ENCODE results near the gene GDAP1L1.

GDAP1L1 gene

GRCh38 chr20:44215125-44215524, 32.0 kb upstream of the GDAP1L1 start:
- Histone ChIP-seq H3K36me3 (ENCODE audit: control insufficient read depth in 1 of 2, insufficient read depth in 2 of 2, low read length in 2 of 2) (no peaks in the 10 kb centered on the region), H3K79me1 (ENCODE audit: low read length) (peaks cover 7% of the 10 kb centered on the region), H4K12ac (ENCODE audit: low read depth, low read length) (no peak overlapping the region), H3K4me3 (ENCODE audit: low read depth, low read length) (no peak overlapping the region), H3K79me2 (ENCODE audit: control insufficient read depth, insufficient read depth, low read length, poor library complexity) (peaks cover 4% of the 10 kb centered on the region), H2AK5ac (ENCODE audit: low read length) (no peak overlapping the region), H2AFZ (ENCODE audit: insufficient read depth, low read length, poor library complexity) (no peak overlapping the region), H3K18ac (ENCODE audit: low read length) (no peak overlapping the region), H3K23ac (ENCODE audit: low read length) (no peak overlapping the region), H2BK5ac (ENCODE audit: low read depth, low read length, poor library complexity) (no peak overlapping the region), H3K9me3 (ENCODE audit: insufficient read depth, low read depth, low read length) (no peaks in the 10 kb centered on the region), H3K4me1 (ENCODE audit: control insufficient read depth in 1 of 2, insufficient read depth in 2 of 2, low read length in 2 of 2) (peaks cover 3% of the 10 kb centered on the region in 2 experiments), H3K14ac (ENCODE audit: low read length) (no peak overlapping the region), H3K27me3 (ENCODE audit: insufficient read depth, low read length) (no peaks in the 10 kb centered on the region), H3K4ac (ENCODE audit: low read depth, low read length) (no peak overlapping the region), H2BK12ac (ENCODE audit: low read length) (no peak overlapping the region), H3K9ac (ENCODE audit: low read length) (no peak overlapping the region), H3K27ac (ENCODE audit: low read depth, low read length) (no peak overlapping the region), H2BK120ac (ENCODE audit: insufficient read depth, low read length, poor library complexity) (no peak overlapping the region), H4K91ac (ENCODE audit: low read depth, low read length) (no peak overlapping the region), H4K8ac (ENCODE audit: low read depth, low read length) (no peak overlapping the region), H3K4me2 (ENCODE audit: low read length) (no peak overlapping the region)
- DNase-seq, result peak; percentile 43 to 64
- WGBS (ENCODE audit: extremely low coverage, insufficient coverage, insufficient read length), result no CpG with 5 or more reads among the region's 7 CpGs

- no peak overlapping the region for H3K4ac ChIP-seq (ENCODE audit: low read depth, low read length)
- H4K8ac ChIP-seq (ENCODE audit: low read depth, low read length), result no peak overlapping the region
- H4K12ac ChIP-seq (ENCODE audit: low read depth, low read length), result no peak overlapping the region
- H3K79me2 ChIP-seq (ENCODE audit: control insufficient read depth, insufficient read depth, low read length, poor library complexity), result no peaks in the 10 kb centered on the region
- no peak overlapping the region for H3K23ac ChIP-seq (ENCODE audit: low read length)
- no peak overlapping the region for H3K4me3 ChIP-seq (ENCODE audit: low read depth, low read length)
- H2BK120ac ChIP-seq (ENCODE audit: insufficient read depth, low read length, poor library complexity), result no peak overlapping the region
- H3K36me3 ChIP-seq (ENCODE audit: control insufficient read depth in 1 of 2, insufficient read depth in 2 of 2, low read length in 2 of 2), result no peaks in the 10 kb centered on the region
- H4K91ac ChIP-seq (ENCODE audit: low read depth, low read length), result no peak overlapping the region
- no peaks in the 10 kb centered on the region for H3K27me3 ChIP-seq (ENCODE audit: insufficient read depth, low read length)
- H2AFZ ChIP-seq (ENCODE audit: insufficient read depth, low read length, poor library complexity), result no peak overlapping the region
- no peaks in the 10 kb centered on the region for H3K79me1 ChIP-seq (ENCODE audit: low read length)
- no peak overlapping the region for H2AK5ac ChIP-seq (ENCODE audit: low read length)
- peak; percentile 56 to 76 for DNase-seq
- H3K4me1 ChIP-seq (ENCODE audit: control insufficient read depth in 1 of 2, insufficient read depth in 2 of 2, low read length in 2 of 2), result no peaks in the 10 kb centered on the region
- no peak overlapping the region for H3K4me2 ChIP-seq (ENCODE audit: low read length)
- no peak overlapping the region for H3K9ac ChIP-seq (ENCODE audit: low read length)
- no peak overlapping the region for H3K14ac ChIP-seq (ENCODE audit: low read length)
- H2BK5ac ChIP-seq (ENCODE audit: low read depth, low read length, poor library complexity), result no peak overlapping the region
- WGBS (ENCODE audit: extremely low coverage, insufficient coverage, insufficient read length), result no CpG with 5 or more reads among the region's 11 CpGs
- H3K18ac ChIP-seq (ENCODE audit: low read length), result no peak overlapping the region
- H3K27ac ChIP-seq (ENCODE audit: low read depth, low read length), result no peak overlapping the region
- no peak overlapping the region for H2BK12ac ChIP-seq (ENCODE audit: low read length)
- H3K9me3 ChIP-seq (ENCODE audit: insufficient read depth, low read depth, low read length), result no peaks in the 10 kb centered on the region
These were observed 29.6 kb upstream of the GDAP1L1 start for GRCh38 chr20:44217342-44218092.

GRCh38 chr20:44218446-44218845, 28.7 kb upstream of the GDAP1L1 start:
- no peak overlapping the region for H2BK12ac ChIP-seq (ENCODE audit: low read length)
- no peak overlapping the region for H4K91ac ChIP-seq (ENCODE audit: low read depth, low read length)
- no peak overlapping the region for H4K12ac ChIP-seq (ENCODE audit: low read depth, low read length)
- DNase-seq, result no peak
- no peaks in the 10 kb centered on the region for H3K4me1 ChIP-seq (ENCODE audit: control insufficient read depth in 1 of 2, insufficient read depth in 2 of 2, low read length in 2 of 2)
- H3K27ac ChIP-seq (ENCODE audit: low read depth, low read length), result no peak overlapping the region
- H3K79me2 ChIP-seq (ENCODE audit: control insufficient read depth, insufficient read depth, low read length, poor library complexity), result no peaks in the 10 kb centered on the region
- WGBS (ENCODE audit: extremely low coverage, insufficient coverage, insufficient read length), result no CpG with 5 or more reads among the region's 4 CpGs
- no peak overlapping the region for H3K18ac ChIP-seq (ENCODE audit: low read length)
- H2BK120ac ChIP-seq (ENCODE audit: insufficient read depth, low read length, poor library complexity), result no peak overlapping the region
- H3K4me2 ChIP-seq (ENCODE audit: low read length), result no peak overlapping the region
- H3K9ac ChIP-seq (ENCODE audit: low read length), result no peak overlapping the region
- no peak overlapping the region for H2AFZ ChIP-seq (ENCODE audit: insufficient read depth, low read length, poor library complexity)
- H3K79me1 ChIP-seq (ENCODE audit: low read length), result no peaks in the 10 kb centered on the region
- no peaks in the 10 kb centered on the region for H3K9me3 ChIP-seq (ENCODE audit: insufficient read depth, low read depth, low read length)
- no peak overlapping the region for H2AK5ac ChIP-seq (ENCODE audit: low read length)
- H3K36me3 ChIP-seq (ENCODE audit: control insufficient read depth in 1 of 2, insufficient read depth in 2 of 2, low read length in 2 of 2), result no peaks in the 10 kb centered on the region
- H3K4ac ChIP-seq (ENCODE audit: low read depth, low read length), result no peak overlapping the region
- H4K8ac ChIP-seq (ENCODE audit: low read depth, low read length), result no peak overlapping the region
- H2BK5ac ChIP-seq (ENCODE audit: low read depth, low read length, poor library complexity), result no peak overlapping the region
- no peak overlapping the region for H3K14ac ChIP-seq (ENCODE audit: low read length)
- no peak overlapping the region for H3K4me3 ChIP-seq (ENCODE audit: low read depth, low read length)
- no peaks in the 10 kb centered on the region for H3K27me3 ChIP-seq (ENCODE audit: insufficient read depth, low read length)
- H3K23ac ChIP-seq (ENCODE audit: low read length), result no peak overlapping the region

GRCh38 chr20:44219170-44219730, 27.9 kb upstream of the GDAP1L1 start:
- Histone ChIP-seq H3K27ac (ENCODE audit: low read depth, low read length) (peak overlapping the region; percentile 5), H3K4me2 (ENCODE audit: low read length) (no peak overlapping the region), H3K23ac (ENCODE audit: low read length) (no peak overlapping the region), H3K9me3 (ENCODE audit: insufficient read depth, low read depth, low read length) (no peaks in the 10 kb centered on the region), H3K4ac (ENCODE audit: low read depth, low read length) (no peak overlapping the region), H3K18ac (ENCODE audit: low read length) (no peak overlapping the region), H2BK120ac (ENCODE audit: insufficient read depth, low read length, poor library complexity) (no peak overlapping the region), H4K91ac (ENCODE audit: low read depth, low read length) (no peak overlapping the region), H3K79me2 (ENCODE audit: control insufficient read depth, insufficient read depth, low read length, poor library complexity) (no peaks in the 10 kb centered on the region), H3K9ac (ENCODE audit: low read length) (no peak overlapping the region), H2BK5ac (ENCODE audit: low read depth, low read length, poor library complexity) (no peak overlapping the region), H4K8ac (ENCODE audit: low read depth, low read length) (no peak overlapping the region), H2AFZ (ENCODE audit: insufficient read depth, low read length, poor library complexity) (no peak overlapping the region), H3K79me1 (ENCODE audit: low read length) (no peaks in the 10 kb centered on the region), H2AK5ac (ENCODE audit: low read length) (no peak overlapping the region), H3K4me1 (ENCODE audit: control insufficient read depth in 1 of 2, insufficient read depth in 2 of 2, low read length in 2 of 2) (no peaks in the 10 kb centered on the region), H2BK12ac (ENCODE audit: low read length) (no peak overlapping the region), H3K36me3 (ENCODE audit: control insufficient read depth in 1 of 2, insufficient read depth in 2 of 2, low read length in 2 of 2) (no peaks in the 10 kb centered on the region), H3K4me3 (ENCODE audit: low read depth, low read length) (no peak overlapping the region), H3K14ac (ENCODE audit: low read length) (no peak overlapping the region), H4K12ac (ENCODE audit: low read depth, low read length) (no peak overlapping the region), H3K27me3 (ENCODE audit: insufficient read depth, low read length) (no peaks in the 10 kb centered on the region)
- DNase-seq, result no peak
- no CpG with 5 or more reads among the region's 5 CpGs for WGBS (ENCODE audit: extremely low coverage, insufficient coverage, insufficient read length)
